Fibroblast of mammary gland (primary cell): ENCODE results near the gene UTP11.
"Not testable (repeated sequence)": the region's sequence is repeated elsewhere in the genome, so short reads cannot be mapped to it uniquely, and the experiment has no call there.

Experiments
- DNase-seq: peaks from one replicate; pipeline ENCODE4 v3.0.0-alpha.2; 2010; ENCODE audit warnings: low read depth
- H3K4me3 ChIP-seq: 2 replicates; pipeline ENCODE4 v1.5.1; 2011; ENCODE audit warnings: low read depth, mild to moderate bottlenecking, low read length, moderate library complexity; ENCODE audit not compliant: control insufficient read depth
- TF ChIP-seq, protein P1 (sequence below): conservative IDR thresholded peaks from 2 replicates; pipeline ENCODE4 v1.5.1; 2011; ENCODE audit warnings: low read depth, low read length, inconsistent platforms; ENCODE audit not compliant: control insufficient read depth, insufficient read depth

Gene UTP11

DNA sequence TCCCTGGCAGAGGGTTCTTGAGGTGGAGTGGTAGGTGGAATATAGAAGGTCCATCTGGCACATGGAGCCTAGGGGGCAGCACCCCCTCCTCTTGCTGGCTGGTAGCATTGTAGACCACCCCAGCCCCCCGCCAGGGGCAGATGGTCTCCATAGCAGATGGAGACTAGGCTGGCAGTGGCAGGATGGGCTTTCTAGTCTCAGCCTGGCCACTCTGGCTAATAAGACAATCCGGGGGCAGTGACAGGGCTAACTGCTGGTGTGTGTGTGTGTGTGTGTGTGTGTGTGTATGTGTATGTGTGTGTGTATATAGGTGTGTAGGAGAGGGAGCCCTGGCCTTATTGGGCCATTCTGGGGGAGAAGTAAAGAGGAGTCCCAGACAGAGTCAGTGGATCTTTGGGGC, 16.1 kb downstream of the UTP11 start:
- no peak for DNase-seq
- TF ChIP-seq, protein P1, sequence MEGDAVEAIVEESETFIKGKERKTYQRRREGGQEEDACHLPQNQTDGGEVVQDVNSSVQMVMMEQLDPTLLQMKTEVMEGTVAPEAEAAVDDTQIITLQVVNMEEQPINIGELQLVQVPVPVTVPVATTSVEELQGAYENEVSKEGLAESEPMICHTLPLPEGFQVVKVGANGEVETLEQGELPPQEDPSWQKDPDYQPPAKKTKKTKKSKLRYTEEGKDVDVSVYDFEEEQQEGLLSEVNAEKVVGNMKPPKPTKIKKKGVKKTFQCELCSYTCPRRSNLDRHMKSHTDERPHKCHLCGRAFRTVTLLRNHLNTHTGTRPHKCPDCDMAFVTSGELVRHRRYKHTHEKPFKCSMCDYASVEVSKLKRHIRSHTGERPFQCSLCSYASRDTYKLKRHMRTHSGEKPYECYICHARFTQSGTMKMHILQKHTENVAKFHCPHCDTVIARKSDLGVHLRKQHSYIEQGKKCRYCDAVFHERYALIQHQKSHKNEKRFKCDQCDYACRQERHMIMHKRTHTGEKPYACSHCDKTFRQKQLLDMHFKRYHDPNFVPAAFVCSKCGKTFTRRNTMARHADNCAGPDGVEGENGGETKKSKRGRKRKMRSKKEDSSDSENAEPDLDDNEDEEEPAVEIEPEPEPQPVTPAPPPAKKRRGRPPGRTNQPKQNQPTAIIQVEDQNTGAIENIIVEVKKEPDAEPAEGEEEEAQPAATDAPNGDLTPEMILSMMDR = no peak
- no peak overlapping the region for H3K4me3 ChIP-seq

DNA sequence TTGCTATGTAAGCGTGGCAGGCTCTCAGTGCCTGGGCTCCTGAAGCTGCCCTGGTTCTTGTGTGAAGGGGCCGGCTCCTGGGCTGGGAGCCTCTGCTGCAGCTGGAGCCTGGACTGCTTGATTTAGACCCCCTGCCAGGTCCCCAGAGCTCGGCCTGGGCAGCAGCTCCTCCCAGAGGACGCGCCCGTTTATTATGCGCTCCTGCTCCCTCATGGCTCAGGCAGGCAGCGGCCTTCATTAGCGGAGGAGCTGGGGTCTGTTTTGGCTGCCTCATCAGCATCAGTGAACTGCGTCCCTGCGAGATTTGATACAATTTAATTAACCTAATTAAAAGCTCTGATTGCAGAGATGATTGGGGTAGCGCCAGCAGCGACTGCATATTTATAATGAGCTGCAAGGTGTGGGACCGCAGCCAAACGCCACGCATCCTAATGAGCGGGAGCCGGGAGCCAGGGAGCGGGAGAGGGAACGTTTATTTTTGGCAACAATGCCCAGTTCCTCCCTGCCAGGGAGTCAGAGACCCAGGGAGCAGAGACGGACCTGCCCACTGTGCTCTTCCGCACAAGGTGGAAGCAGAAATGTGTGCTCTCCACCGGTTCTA, 16.6 kb downstream of the UTP11 start:
- TF ChIP-seq, protein P1 = no peak
- peak; percentile 44 for DNase-seq
- H3K4me3 ChIP-seq = no peak overlapping the region

DNA sequence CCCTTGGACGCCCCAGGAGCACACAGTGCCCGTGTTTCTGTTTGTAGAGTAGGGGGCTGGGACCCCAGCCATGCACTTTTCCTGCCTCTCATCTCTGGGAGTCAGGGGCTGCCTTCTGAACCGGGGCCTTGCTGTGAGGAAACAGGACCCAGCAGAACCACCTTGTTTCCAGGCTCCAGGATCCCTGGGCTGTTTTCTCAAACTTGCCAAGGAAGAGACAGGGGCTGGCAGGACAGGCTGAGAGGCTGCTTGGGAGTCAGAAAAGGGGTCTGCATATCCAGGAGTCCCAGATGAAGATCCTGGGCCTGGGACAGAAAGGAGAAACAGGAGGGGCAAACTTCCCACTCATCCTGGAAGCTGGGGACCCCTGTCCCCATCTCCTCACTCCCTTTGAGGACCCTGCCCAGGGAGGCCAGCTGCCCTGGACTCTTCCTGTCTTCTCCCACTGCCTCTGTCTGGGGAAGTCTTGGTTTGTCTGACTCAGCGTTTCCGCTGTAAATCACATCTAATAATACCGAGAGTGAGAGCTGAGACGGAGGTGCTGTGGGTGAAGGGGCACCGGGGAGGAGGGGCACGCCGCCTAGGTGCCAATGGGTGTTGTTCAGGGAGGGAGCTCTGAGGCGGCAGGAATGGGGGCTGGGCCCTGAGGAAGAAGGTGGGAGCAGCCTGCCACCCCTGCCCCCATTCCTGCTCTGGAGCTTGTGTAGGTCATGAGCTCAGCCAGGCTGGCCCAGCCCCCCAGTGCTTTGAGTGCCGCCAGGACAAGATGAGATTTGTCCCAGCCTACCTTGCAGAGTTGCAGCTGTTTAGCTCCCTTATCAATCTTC, 17.4 kb downstream of the UTP11 start:
- DNase-seq = peak; percentile 72
- peak overlapping the region; percentile 16 for H3K4me3 ChIP-seq
- TF ChIP-seq, protein P1 = no peak

DNA sequence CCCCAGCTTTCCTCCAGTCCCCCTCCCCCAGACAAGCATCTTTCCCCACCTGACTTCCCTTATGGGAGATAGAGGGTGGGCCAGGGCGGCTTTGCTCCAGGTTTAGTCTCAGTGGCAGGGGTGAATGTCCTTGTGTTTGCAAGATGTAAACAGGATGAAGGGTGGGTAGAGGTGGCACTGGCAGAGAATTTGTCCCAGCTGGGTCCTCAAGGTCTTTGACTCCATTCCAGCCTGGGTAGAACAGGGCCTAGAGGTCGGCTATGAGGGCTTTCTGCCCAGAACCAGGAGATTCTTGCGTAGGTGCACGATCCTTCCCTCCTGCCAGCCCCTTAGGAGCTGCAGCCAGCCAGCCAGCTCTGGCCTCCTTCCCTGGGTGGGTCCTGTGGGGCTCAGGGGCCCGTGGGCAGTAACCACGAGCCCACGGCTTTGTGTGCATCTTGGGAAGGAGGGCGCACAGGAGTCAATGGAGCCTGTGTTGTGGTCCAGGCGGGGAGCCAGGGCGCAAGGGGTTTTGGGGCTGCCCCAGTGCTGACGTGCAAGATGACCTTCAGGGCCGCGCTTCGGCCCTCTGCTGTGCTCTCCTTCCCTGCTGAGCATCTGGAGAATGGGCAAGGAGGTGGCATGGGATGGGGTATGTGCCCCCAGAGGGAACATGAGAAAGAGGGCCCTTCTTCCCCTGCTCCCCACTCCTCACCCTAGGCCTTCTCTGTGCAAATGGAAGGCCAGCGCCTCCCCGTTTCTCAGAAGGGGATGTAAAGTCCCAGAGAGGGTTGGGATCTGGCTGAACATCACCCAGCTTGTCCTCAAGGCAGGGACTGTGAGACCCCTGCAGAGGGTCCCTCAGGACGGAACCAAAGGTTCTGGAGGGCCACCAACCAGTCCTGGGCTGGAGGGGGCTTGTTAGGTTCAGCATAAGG, 18.3 kb downstream of the UTP11 start:
- no peak for DNase-seq
- TF ChIP-seq, protein P1 = no peak
- H3K4me3 ChIP-seq = no peak overlapping the region

DNA sequence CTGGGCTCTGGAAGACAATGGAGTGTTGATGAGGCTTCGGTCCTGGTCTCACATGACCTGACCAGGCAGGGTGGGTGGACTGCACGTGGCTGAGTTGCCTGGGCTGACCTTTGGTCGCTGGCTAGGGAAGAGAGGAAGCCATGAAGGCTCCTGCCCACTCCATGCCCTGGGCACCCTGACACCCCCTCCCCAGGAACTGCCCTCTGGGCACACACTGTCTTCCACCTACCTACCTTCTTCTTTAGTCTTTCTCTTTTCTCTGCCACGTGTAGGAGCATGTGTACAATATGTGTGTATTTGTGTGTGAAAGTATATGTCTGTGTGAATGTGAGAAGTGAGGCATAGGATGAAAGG, 19.0 kb downstream of the UTP11 start:
- TF ChIP-seq, protein P1 = no peak
- H3K4me3 ChIP-seq = no peak overlapping the region
- no peak for DNase-seq

DNA sequence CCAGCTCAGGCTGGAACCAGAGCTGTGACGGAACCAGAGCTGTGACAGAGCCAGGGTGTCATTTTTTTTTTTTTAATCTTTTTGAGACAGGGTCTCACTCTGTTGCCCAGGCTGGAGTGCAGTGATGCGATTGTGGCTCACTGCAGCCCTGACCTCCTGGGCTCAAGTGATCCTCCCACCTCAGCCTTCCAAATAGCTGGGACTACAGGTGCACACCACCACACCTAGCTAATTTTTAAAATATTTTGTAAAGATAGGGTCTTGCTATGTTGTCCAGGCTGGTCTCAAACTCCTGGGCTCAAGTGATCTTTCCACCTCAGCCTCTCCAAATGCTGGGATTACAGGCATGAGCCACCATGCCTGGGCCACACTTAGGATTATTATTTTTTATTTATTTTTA, 20.5 kb downstream of the UTP11 start:
- not testable (repeated sequence) for DNase-seq, H3K4me3 ChIP-seq

DNA sequence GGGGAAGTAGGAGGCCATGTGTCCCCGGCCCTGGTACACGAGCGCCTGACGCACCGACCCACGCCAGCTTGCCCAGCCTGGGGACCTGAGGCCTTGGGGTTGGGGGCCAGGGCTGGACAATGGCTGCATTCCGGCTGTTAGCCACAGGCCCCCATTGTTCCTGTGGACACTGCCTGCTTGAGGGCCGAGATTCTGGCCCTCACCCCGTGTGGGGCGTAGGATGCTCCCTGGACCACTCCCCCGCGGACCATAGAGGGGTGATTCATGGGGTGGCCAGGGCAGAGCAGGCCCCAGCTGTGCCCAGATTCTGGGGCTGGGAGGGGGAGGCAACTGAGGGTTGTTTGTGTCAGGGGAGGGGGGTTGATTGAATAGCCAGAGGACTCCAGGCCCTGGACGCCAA, 22.3 kb downstream of the UTP11 start:
- TF ChIP-seq, protein P1 = no peak
- H3K4me3 ChIP-seq = no peak overlapping the region
- no peak for DNase-seq
